ENCODE measurements around the gene IL34.

IL34 gene

DNA sequence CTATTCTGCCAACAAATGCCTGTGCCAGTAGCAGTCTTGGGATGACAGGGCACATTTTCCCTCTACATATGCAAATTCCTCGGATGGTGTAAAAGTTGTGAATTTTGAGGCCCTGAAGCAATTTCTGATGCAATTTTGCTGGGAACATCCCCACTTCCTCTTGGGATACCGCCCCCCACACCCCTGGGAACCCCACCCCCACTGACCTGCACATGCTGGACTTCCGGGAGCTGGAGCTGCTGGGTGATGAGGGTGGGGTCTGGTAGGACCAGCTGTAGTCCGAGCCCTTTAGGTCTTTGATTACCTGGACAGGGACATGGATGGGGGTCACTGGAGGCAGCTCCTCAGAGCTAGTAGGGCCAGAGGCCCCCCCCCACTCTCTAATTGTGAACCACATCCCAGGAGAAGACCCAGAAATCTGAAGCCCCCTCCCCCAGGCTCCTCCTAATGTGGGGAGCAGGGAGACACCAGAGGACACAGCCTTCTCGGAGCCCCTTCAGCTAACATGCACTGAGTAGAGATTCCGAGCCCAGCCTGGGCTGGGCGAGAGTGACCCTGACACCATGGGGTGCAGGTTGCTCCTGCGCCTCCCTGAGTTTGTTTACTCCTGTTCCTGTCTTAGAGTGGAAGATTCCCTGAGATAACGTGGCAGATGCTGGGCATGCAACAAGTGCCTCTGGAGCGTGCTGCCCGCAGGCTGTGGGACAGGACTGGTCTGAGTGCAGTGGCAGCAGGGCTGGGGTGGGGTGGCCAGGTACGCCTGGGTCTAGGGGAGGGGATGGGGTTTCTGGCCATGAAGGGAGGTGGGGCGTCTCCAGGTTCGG is 30.5 kb downstream of the IL34 start:
- no peak for DNase-seq (ENCODE audit: low read depth in 3 of 3)

DNA sequence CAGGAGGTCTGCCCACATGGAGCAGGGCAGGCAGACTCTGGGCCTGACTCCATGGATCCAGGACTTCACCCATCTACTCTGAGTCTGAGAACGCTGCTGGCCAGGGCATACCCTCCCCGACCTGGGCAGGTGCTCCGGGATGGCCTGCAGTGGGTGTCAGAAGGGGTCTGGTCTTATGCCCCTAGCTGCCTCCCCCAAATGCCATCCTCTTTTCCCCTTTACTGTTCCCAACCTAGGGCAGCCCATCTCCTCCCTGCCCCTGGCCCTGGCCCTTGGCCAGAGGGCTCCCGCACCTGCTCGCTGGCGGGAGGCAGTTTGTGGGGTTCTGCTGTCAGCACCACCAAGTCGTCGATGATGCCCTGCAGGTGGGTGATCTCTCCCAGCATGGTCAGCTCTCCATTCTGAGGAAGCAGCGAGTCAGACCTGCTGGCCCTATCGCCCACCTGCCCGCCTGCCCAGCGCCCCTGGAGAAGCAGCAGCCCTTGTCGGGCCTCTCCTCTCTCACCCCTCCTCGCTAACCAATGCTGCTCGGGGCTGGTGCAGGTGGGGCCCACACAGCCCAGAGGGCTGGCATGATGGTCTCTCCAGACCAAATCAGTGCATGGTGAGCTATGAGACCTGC is 31.3 kb downstream of the IL34 start:
- DNase-seq (ENCODE audit: low read depth in 3 of 3) = no peak

DNA sequence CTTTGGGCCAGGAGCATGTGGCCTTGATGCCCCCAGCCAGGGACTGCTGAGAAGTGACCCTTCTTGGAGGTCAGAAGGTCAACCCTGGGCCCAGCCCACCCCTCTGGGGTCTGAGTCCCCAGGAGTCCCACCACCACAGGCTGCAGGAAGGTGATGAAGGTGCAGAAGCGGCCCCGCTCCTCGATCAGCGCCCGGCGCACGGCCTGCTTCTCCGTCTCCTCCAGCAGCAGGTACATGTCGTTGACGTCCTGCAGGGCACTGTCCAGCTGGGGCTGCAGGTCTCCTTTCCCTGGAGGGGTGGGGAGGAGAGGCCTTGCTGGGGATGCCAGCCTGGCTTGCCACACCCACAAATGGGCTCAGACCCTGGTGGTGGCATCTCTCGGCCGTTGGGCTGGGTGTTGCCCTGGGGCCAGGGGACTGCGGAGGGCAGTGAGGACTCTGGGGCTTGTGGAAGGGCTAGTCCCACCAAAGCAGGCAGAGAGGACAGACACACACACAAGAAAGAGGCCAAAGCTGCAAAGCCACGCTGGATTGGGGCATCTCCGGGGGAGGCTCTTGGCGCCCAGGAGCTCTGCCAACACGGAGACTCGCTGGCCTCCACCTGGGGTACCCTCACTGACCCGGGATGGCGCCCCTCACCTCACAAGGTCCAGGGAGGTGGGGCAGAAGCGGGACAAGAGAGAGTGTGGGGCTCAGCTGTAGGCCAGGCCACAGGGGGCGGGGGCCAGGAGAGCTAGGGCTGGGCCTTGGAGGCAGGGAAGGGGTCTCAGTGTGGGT is 31.9 kb downstream of the IL34 start:
- DNase-seq (ENCODE audit: low read depth in 3 of 3) = no peak

DNA sequence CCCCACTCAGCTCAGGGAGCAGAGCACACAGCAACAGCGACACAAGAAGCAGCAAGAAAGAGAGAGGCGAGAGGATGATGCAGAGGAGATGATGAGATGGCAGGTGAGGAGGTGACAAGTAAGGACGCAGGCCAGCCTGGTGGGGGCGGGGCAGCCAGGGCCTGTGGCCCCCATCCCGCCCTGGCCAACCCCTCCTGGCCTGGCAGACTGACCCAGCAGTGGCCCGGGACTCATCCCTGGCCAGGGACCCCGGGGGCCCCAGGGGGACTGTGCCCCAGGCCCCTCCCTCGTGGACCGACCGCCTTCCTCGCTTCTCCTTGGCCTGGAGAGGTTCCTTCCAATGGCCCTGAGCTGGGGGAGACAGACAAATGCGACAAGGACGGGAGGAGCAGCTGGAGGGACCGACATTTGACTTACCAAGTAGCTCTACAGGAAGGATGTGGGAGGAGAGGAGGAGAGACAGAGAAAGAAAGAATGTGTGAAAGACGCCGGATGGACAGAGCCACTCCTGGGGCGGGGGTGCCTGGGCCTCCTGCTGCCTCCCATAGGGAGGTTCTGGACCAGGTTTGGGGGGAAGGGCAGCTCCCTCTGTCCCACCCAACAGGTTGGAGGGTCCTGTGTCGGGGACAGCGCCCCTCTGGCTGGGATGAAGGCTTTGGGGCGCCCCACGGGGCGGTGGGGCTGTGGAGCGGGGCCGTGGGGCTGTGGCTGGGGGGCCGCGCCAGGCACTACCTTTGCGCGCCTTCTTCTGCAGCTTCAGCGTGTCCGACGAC is 32.7 kb downstream of the IL34 start:
- no peak for DNase-seq (ENCODE audit: low read depth in 3 of 3)

DNA sequence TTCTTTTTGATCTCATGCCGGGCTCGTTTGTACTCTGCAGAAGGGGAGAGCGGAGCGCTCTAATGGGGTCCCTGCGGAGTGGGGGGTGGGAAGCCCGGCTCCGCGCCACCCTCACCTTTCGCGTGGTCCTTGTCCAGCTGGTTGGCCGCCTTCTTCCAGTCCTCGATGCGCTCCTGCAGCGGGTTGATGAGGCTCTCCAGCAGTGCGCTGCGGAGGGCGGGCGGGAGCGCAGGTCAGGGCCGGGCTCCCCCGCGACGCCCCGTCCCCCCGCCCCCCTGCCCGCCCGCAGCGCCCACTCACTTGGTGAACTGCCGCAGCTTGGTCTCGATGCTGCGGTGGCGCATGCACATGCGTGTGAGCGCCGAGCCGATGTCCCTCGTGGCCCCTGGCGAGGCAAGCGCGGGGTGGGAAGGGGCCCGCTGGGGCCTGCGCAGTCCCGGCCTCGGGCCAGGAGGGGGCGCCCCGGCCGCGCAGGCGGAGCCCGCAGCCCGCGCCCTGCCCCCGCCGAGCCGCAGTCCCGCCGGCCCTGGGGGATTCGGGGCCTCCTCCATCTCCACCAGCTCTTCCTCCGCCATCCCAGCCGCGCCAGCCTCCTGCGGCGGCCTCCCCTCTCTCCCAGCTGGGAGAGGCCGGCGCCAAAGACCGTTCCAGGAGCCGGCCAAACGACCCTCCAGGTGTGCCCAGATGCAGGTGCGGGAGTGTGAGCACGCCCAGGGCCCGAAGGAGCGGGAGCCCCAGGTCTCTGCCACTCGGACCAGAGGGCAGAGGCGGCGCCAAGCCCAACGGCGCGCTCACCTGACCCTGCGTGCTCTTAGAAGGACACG is 33.5 kb downstream of the IL34 start:
- no peak for DNase-seq (ENCODE audit: low read depth in 3 of 3)

DNA sequence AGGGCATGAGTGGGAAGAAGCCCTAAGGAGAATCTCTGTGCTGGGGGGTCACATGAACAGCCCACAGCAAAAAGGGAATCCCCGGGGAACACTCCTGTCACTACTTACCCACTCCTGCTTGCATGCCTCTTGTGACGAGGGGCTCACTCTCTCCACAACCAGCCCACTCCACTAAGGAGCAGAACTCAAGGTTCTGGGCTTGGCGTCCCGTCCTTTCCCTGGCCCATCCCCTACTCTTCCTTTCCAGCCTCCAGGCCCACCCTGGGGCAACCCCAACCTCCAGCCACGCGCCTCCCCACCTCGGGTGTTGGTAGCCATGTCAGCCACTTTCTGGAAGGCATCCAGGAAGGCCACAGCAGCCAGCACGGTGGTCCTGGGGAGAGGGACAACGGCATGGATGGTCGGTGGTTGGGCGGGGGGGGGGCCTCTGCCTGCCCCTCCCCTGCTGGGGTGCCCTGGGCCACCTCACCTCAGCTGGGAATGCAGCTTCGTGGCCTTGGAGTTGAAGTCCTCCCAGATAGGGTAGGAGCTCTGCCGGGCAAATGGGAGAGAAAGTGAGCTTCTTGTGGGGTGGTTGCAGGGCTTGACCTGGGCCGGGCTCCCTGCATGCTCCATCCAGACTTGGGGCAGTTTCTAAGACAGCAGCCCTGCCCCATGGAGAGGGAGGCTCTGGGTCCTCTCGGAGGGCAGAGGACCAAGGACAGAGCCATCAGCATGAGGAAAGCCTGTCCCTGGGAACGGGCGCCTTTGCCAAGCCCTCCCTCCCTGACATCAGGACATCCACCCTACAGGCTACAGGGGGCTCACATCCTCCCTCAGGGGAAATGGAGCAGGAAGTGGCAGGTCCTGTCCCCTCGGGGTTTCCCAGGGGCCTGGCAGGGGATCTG is 34.4 kb downstream of the IL34 start:
- no peak for DNase-seq (ENCODE audit: low read depth in 3 of 3)

DNA sequence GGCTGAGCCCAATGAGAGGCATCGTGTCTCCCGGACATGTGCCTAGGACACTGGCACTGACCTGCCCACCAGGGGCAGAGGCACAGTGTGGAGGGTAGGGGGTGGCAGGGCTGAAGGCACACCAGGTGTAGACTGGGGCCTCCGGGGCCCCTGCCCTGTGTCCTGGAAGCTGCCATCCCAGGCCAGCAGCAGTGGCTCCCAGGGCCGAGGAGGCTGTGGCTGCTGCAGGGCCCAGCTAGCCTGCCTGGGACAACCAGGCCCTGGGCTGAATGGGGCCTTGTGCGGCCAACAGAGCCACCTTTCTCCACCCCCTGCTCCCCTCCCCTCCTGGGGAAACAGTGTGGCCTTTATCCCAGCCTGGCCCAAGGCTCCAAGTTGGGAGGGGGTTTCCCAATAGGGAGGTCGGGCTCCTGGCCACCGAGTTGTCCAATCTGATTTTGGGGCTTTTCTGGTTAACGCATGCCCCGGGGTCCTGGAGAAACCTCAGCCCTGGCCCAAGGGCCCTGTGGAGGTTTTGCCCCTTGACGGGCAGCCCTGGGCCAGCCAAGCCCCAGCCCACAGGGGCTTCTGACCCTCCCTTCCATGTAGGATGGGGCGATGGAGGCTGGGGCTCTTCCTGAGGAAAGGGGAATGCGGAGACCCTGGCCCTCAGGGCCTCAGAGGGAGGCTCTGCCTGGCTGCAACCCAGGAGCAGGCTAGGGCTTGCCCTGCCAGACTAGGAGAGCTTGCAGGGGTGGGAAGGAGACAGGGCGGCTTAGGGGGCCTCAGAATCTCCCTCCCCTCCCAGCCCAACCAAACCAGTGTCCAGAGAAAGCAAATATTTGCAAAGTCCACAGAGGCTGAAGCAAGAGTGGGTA is 35.3 kb downstream of the IL34 start:
- DNase-seq (ENCODE audit: low read depth in 3 of 3) = no peak

DNA sequence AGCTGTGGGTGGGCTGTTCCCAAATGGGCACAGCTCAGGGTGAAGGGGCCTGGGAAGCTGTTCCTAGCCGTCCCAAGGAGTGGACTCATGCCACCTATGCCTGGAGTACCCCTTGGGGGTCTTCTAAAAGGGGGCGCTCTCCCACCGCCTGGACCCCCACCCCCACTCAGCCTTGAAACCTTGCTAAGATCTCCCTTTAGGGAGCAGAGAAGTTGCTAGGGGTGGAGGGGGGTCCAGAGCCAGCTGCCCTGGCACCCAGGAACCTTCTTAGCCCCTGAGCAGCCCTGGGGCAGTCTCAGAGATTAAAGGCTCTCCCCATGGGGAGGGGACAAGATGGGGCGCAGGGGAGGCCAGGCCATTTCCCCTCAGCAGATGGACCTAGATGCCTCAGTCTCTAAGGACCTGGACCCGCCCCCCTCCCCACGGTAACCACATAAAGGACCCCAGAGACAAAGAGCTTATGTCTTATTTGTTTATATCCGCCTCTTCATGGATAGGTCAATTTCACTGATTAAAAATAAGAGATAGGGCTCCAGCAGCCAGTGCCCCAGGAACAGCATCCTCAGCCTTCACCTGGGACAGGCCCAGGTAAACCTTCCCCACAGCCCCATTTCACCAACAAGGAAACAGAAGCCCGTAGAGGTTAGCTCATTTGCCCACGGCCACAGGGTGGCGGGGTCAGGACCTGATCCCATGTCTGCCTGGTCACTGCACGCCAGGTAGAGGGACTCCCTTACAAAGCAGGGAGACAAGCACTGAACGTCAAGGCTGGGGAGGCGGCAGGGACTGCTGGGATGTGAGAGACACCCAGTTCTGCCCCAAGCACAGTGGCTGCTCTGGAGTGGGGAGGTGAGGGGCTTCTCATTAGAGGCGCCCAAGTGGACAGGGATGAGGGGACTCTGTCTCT is 36.1 kb downstream of the IL34 start:
- DNase-seq (ENCODE audit: low read depth in 3 of 3) = no peak

DNA sequence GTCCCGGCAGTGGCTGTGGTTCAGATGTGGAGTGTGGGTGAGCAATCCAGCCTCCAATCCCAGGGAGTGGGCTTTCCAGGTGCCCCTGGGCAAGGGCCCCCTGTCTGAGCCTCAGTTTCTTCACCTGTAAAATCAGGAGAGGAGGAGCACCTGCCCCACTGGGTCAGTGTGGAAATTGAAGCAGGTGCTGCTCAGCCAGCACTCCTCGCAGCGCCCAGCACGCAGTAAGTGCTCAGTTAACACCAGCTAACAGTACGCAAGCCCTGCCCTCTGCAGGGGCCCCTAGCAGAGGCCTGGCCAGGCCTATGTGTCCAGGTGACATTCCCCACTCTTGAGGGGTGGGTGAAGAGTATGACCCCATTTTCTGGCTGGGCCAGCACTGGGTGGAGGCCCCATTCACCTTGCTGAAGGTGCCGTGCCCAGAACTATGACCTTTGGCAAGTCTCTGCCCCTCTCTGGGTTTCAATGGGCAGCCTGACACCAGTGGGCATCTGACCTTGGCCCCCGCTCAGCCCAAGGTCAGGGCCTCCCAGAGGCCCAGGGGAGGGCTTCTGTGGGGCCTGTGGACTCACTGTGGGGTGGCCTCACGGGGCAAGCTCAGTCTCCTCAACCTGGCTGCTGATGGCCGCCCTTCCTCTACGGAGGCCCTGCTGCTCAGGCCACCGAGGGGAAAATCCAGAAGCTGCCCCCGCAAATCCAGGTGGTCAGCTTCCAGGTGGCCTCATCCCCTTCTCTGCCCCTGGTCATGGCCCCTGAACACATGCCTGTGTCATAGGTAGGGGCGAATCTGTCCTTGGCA is 37.0 kb downstream of the IL34 start:
- no peak for DNase-seq (ENCODE audit: low read depth in 3 of 3)

DNA sequence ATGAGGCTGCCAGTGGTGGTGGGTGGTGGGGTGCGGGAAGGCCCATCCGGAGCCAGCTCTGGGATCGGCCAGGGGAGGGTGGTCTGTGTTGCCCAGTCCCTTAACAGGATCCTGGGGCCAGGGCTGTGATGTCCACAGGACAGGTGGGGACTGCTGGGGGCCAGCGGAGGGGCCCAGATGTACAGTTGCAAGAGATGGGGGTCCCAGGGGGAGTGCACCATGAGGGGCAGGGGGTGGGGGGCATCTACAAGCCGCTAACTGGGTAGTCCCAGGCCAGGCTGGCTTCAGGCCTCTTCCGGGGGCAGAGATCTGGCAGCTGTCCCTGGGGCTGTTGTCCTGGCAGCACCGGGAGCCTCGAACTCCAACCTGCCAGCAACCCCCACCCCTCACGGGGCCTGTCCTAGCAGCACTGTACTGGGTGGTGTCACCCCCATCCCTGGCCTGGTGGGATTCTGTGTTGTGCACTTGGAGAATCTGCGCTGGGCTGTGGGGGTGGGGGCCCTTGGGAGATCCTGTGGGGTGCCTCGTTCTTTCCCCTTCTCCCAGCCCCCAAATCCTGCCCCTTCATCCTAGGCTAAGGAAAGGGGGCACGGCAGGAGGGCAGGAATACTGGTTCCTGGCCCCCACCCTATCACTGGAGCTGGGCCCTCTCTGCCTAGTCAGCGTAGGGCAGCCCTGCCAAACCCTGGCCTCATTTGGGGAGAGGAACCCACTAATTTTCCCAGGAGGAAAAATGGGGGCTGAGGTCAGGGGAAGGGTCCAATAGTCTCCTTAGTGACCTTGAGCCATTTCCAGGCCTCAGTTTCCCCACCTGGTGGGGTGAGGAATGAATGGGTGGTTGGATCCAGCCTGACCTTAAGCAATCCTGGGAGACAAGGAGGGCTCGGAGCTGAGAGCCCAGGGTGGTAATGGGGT is 38.0 kb downstream of the IL34 start:
- no peak for DNase-seq (ENCODE audit: low read depth in 3 of 3)

DNA sequence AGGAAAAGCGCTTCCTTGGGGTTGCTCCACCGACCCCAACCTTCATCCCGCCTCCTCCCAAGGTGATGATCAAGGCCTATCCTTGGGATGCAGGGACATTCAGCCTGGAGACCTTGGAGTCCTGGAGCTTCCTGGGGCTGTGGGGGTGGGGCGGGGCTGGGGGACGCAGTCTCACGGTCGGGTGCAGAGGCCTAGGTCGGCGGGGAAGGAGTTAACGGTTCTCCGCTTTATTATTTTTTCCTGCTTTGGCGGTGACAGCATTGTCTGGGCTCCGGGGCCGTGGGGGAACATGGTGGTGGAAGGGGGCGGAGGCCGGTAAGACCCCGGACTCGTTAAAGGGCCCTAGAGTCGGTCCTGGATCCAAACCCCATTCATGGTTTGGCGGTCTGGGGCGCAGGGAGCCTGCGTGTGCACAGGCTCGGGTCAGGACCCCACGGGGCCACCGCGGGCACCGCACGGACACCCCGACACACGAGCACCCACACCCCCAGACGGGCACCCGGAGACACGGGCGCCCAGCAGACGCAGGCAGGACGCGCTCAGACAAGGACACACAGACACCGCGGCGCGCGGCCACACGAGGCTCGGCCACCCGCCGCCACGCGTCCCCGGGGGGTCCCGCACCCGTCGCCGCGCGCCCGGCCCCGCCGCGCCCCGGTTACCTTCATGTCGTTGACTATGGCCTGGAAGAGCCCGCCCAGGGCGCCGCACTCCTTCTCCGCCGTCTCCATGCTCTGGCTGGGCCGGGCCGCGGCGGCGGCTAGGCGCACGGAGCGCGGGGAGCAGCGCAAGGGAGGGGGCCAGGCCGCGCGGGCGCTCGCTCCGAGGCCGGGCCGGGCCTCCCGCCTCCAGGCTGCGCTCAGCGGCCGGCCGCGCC is 38.9 kb downstream of the IL34 start:
- DNase-seq (ENCODE audit: low read depth in 3 of 3) = no peak

DNA sequence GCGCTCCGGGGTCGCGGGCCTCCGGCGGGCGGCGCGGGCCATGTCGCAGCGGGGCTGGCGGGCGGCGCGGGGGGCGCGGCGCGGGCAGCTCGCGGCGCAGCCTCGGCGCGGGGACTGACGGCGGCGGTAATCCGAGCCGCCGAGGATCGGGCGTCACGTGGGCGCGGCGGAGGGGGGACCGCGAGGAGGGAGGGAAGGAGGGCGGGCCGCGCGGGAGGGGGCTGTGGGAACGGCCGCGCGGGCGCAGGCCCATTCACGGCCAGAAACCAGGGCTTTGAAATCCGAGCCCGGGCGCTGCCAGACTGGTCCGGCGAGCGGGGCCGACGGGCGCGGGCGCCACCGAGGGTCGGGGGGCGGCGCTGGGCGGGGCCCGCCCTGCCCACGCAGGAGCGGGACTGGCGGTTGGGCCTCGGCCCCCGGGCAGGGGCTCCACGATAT is 39.6 kb downstream of the IL34 start, which contains the start of gene MTSS2:
Gene MTSS2 (minus strand): TSS at position 116 of the 438 bp plus-strand sequence. CDS start 262 bp downstream, outside the sequence.
- no peak for DNase-seq (ENCODE audit: low read depth in 3 of 3)

DNA sequence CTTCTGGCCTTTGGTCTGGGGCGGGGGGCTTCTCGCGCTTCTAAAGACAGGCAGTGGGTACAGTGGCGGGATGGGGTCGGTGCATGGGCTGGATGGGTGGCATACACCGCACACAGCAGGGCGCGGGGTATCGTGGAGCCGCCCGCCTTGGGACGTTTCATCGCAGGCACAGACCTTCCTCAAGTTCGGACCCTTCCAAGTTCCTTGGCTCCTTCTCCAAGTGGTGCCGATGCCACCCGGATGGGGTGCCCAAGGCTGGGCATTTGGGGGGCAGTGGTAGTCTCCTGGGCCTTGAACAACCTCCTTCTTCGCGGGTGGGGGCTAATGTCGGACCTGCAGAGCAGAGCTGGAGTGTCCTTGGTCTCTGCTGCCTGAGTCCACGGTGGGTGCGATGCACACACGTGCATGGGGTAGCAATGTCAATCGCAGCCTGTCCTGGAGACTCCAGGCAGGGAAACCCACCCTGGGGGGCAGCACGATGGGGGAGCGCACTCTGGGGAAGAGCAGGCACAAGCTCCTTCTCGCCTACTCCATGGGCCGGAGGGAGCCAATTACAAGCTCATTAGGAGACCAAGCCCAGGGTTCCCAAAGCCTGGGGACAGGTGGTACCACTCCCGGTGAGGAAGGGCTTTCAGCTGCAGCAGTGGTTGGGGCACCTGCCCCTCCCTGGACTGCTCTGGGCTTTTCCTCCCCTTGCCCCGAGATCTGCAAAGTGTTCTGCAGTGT is 40.2 kb downstream of the IL34 start:
- no peak for DNase-seq (ENCODE audit: low read depth in 3 of 3)

DNA sequence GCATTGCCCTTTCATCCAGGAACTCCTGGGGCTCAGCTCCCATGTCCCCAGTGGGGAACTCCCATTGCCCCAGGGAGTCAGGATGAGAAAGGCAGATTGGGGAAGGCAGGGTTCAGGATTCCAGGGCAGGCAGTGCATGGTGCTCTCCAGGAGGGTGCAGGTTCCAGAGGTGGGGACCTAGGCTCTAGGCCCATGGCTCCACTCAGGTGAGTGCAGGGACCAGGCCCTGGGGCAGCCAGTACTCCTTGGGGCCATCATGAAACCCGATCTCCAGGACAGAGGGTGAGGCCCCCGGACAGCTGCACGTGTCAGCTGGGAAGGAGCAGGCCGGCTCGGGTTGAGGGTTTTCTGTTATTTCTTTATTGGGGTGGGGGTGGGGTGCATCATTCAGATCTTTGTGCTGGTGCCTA is 40.7 kb downstream of the IL34 start:
- DNase-seq (ENCODE audit: low read depth in 3 of 3) = no peak
